Kidney (tissue), 14 donors: ENCODE data around the gene NDC1. TPM values are rescaled to one million over a fixed set of nuclear protein-coding genes. Genes with fewer than 3 reads are reported as not detected.
A peak's percentile ranks its signal among the peaks of the same experiment; 100 is the strongest.

Experiments used
- DNase-seq, 5 donors: peaks; one replicate each; pipeline ENCODE4 v3.0.0-alpha.2; 2013 to 2020
- FAIRE-seq: peaks from 2 replicates; lab custom pipeline; 2012; peaks lifted over from hg19 to GRCh38; lab: Jason Lieb, UNC
- H3K27ac ChIP-seq, 2 donors: one replicate each; pipeline ENCODE4 v1.7.0; 2013; ENCODE audit warnings: low read depth in 2 of 2, low read length in 2 of 2, inconsistent platforms in 1 of 2
- H3K27me3 ChIP-seq: one replicate; pipeline ENCODE4 v1.7.1; 2013; ENCODE audit warnings: low read length, inconsistent platforms; ENCODE audit not compliant: control insufficient read depth, insufficient read depth
- H3K36me3 ChIP-seq, 3 donors: one replicate each; pipeline versions ENCODE4 v1.7.0 to v1.7.1; 2013; ENCODE audit warnings: low read length in 3 of 3, control low read depth in 1 of 3, inconsistent platforms in 1 of 3; ENCODE audit not compliant: insufficient read depth in 3 of 3, control insufficient read depth in 2 of 3
- H3K4me1 ChIP-seq, 3 donors: one replicate each; pipeline versions ENCODE4 v1.7.0 to v1.7.1; 2013; ENCODE audit warnings: low read length in 3 of 3, inconsistent platforms in 1 of 3, low read depth in 1 of 3; ENCODE audit not compliant: control insufficient read depth in 2 of 3, insufficient read depth in 2 of 3
- H3K4me3 ChIP-seq, 3 donors: one replicate each; pipeline versions ENCODE4 v1.7.0 to v1.8.1; 2013; ENCODE audit warnings: low read length in 3 of 3, control low read depth in 1 of 3, inconsistent platforms in 1 of 3
- H3K9ac ChIP-seq, 3 donors: one replicate each; pipeline versions ENCODE4 v1.7.0 to v1.7.1; 2013; ENCODE audit warnings: low read length in 3 of 3, control low read depth in 1 of 3, inconsistent platforms in 1 of 3
- H3K9me3 ChIP-seq, 3 donors: one replicate each; pipeline versions ENCODE4 v1.7.0 to v1.7.1; 2013; ENCODE audit warnings: low read length in 3 of 3, control low read depth in 1 of 3, inconsistent platforms in 1 of 3; ENCODE audit not compliant: control insufficient read depth in 2 of 3, insufficient read depth in 1 of 3
- intact Hi-C: fragments of 100-400 bp; cut with DNase I; formaldehyde crosslinking; loops from one replicate; pipeline ENCODE4 v1.11.1; 2022
- polyA plus RNA-seq: library from polyadenylated mRNA; stranded (reverse); fragments of 350-450 nt; fragmentation: Illumina TruSeq; extraction: RNeasy Lipid Tissue Mini Kit (QIAGEN cat#74804); gene quantifications from one replicate; pipeline ENCODE4 v1.2.3, GENCODE V29; 2014; ENCODE audit warnings: low read depth, low replicate concordance; ENCODE audit not compliant: insufficient read depth
- total RNA-seq: library from RNA; stranded (reverse); fragmentation: NEBNext Ultra II Directional; extraction: Animal tissue kit (Norgen Biotek cat#: 25700); gene quantifications from one replicate; pipeline ENCODE4 v1.2.1, GENCODE V29; 2021
- TF ChIP-seq, protein P1 (sequence below): IDR thresholded peaks from 3 replicates; pipeline ENCODE4 v1.5.1; 2012; ENCODE audit warnings: mild to moderate bottlenecking, moderate library complexity, borderline replicate concordance; ENCODE audit not compliant: insufficient read depth; ENCODE audit errors: extremely low read depth
- donor health status: control.
- donor health status: control.
- donor health status: control.
- donor health status: control.
- donor health status: control.
- donor health status: DM: yes; HTN: yes; CAD: no.
- donor health status: Normal renal cell carcinoma (clear cell type).

NDC1 gene
- total and polyA plus RNA-seq, 2 donors from 2014 or later, result 5.6 to 8.5 TPM

- Histone ChIP-seq H3K36me3 (no peaks in the 10 kb centered on the region), H3K27ac (no peak overlapping the region), H3K4me1 (peaks cover 0 to 13% (median 7%) of the 10 kb centered on the region in 3 donors), H3K4me3 (no peak overlapping the region), H3K9me3 (no peaks in the 10 kb centered on the region), H3K9ac (no peak overlapping the region), H3K27me3 (no peaks in the 10 kb centered on the region)
- intact Hi-C loops, result no loop called here
- DNase-seq, result no peak
- TF ChIP-seq, protein P1, sequence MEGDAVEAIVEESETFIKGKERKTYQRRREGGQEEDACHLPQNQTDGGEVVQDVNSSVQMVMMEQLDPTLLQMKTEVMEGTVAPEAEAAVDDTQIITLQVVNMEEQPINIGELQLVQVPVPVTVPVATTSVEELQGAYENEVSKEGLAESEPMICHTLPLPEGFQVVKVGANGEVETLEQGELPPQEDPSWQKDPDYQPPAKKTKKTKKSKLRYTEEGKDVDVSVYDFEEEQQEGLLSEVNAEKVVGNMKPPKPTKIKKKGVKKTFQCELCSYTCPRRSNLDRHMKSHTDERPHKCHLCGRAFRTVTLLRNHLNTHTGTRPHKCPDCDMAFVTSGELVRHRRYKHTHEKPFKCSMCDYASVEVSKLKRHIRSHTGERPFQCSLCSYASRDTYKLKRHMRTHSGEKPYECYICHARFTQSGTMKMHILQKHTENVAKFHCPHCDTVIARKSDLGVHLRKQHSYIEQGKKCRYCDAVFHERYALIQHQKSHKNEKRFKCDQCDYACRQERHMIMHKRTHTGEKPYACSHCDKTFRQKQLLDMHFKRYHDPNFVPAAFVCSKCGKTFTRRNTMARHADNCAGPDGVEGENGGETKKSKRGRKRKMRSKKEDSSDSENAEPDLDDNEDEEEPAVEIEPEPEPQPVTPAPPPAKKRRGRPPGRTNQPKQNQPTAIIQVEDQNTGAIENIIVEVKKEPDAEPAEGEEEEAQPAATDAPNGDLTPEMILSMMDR, result no peak
- no peak for FAIRE-seq
Observed at GRCh38 chr1:53726009-53726600, 112.0 kb downstream of the NDC1 start.

- DNase-seq (peak in 3 of 5 donors; percentile 31 to 38 (median 33)), FAIRE-seq (no peak)
- Histone ChIP-seq H3K4me3 (no peak overlapping the region), H3K9me3 (no peaks in the 10 kb centered on the region), H3K4me1 (peaks cover 0 to 5% (median 5%) of the 10 kb centered on the region in 3 donors), H3K36me3 (no peaks in the 10 kb centered on the region), H3K27ac (no peak overlapping the region), H3K9ac (no peak overlapping the region), H3K27me3 (no peaks in the 10 kb centered on the region)
- TF ChIP-seq, protein P1, result no peak
- intact Hi-C loops, result no loop called here
Observed at GRCh38 chr1:53725238-53725689, 112.8 kb downstream of the NDC1 start.

DNA sequence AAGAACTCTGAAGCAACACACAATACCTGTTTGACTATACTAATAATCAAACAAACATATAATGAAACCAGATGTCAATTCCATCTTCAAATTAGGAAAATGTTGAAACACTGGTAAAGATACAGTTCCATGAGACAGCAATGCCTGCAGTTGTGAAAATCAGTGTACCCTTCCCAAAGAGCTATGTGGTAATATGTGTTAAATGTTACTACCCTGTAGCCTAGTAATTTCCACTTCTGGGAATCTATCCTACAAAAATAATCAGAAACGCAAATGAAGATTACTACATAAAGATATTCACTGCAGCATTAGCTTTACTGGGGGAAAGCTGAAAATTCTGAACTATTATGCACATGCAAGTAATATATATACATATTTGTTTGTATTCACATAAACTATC is 116.1 kb downstream of the NDC1 start:
- Histone ChIP-seq H3K9me3 (no peaks in the 10 kb centered on the region), H3K36me3 (no peaks in the 10 kb centered on the region), H3K4me3 (no peak overlapping the region), H3K9ac (no peak overlapping the region), H3K4me1 (no peaks in the 10 kb centered on the region), H3K27me3 (no peaks in the 10 kb centered on the region), H3K27ac (no peak overlapping the region)
- DNase-seq (no peak), FAIRE-seq (no peak)
- intact Hi-C loops, result no loop called here
- TF ChIP-seq, protein P1, result no peak
